GM23338 (cell line): ENCODE results near the gene RPTOR. TPM values are rescaled to one million over a fixed set of nuclear protein-coding genes. Genes with fewer than 3 reads are reported as not detected.
A peak's percentile ranks its signal among the peaks of the same experiment; 100 is the strongest.

Source experiments
- ATAC-seq: fragments of 200-7000 bp; cut with Tn5 transposase; 3 replicates; pipeline ENCODE4 v1.9.1; 2020
- DNase-seq: peaks from one replicate; pipeline ENCODE4 v3.0.0-alpha.2; 2015; ENCODE audit warnings: low spot score
- H2AFZ ChIP-seq: fragments of 200-600 bp; sonication (generic); 2 replicates; pipeline ENCODE4 v1.8.0; 2016; ENCODE audit warnings: antibody characterized with exemption, mild to moderate bottlenecking, moderate library complexity
- H3F3A ChIP-seq: fragments of 200-600 bp; sonication (generic); replicated peaks from 2 replicates; pipeline ENCODE4 v1.8.0; 2017; ENCODE audit warnings: antibody characterized with exemption, mixed run types, low read depth
- H3K27ac ChIP-seq: fragments of 200-600 bp; sonication (generic); 2 replicates; pipeline ENCODE4 v1.6.1; 2016; ENCODE audit warnings: low read depth
- H3K27me3 ChIP-seq: fragments of 200-600 bp; sonication (generic); 2 replicates; pipeline ENCODE4 v1.8.0; 2016; ENCODE audit warnings: mild to moderate bottlenecking, mixed run types, moderate library complexity; ENCODE audit not compliant: insufficient read depth
- H3K36me3 ChIP-seq: fragments of 200-600 bp; sonication (generic); 2 replicates; pipeline ENCODE4 v1.8.0; 2016; ENCODE audit warnings: mild to moderate bottlenecking; ENCODE audit not compliant: insufficient read depth
- H3K4me1 ChIP-seq: fragments of 200-600 bp; sonication (generic); 2 replicates; pipeline ENCODE4 v1.8.0; 2016; ENCODE audit warnings: mild to moderate bottlenecking, moderate library complexity; ENCODE audit not compliant: insufficient read depth
- H3K4me2 ChIP-seq: fragments of 200-600 bp; sonication (generic); 2 replicates; pipeline ENCODE4 v1.7.1; 2017; ENCODE audit warnings: mixed run types
- H3K4me3 ChIP-seq: fragments of 200-600 bp; sonication (generic); 2 replicates; pipeline ENCODE4 v1.6.1; 2016; ENCODE audit warnings: mixed run types
- H3K79me2 ChIP-seq: fragments of 200-600 bp; sonication (generic); replicated peaks from 2 replicates; pipeline ENCODE4 v1.8.0; 2017; ENCODE audit warnings: mild to moderate bottlenecking; ENCODE audit not compliant: insufficient read depth
- H3K9me2 ChIP-seq: fragments of 200-600 bp; sonication (generic); 2 replicates; pipeline ENCODE4 v1.8.0; 2017; ENCODE audit not compliant: insufficient read depth
- H4K20me1 ChIP-seq: fragments of 200-600 bp; sonication (generic); replicated peaks from 2 replicates; pipeline ENCODE4 v1.8.0; 2017; ENCODE audit warnings: mild to moderate bottlenecking; ENCODE audit not compliant: insufficient read depth
- H3K27ac Mint-ChIP-seq: 2 replicates; pipeline ENCODE4 v1.8.0; 2020; ENCODE audit warnings: inconsistent platforms, mild to moderate bottlenecking, moderate library complexity, mixed read lengths
- H3K27me3 Mint-ChIP-seq: 3 replicates; pipeline ENCODE4 v1.8.0; 2022; ENCODE audit warnings: low read depth, mild to moderate bottlenecking, moderate library complexity, mixed read lengths, inconsistent platforms; ENCODE audit not compliant: insufficient read depth, poor library complexity
- H3K36me3 Mint-ChIP-seq: 3 replicates; pipeline ENCODE4 v1.8.0; 2021; ENCODE audit warnings: low read depth, mild to moderate bottlenecking, inconsistent platforms, moderate library complexity, mixed read lengths
- H3K4me1 Mint-ChIP-seq: 3 replicates; pipeline ENCODE4 v1.8.0; 2020; ENCODE audit warnings: mild to moderate bottlenecking, inconsistent platforms, mixed read lengths
- H3K4me3 Mint-ChIP-seq: 3 replicates; pipeline ENCODE4 v1.8.0; 2021; ENCODE audit warnings: moderate library complexity, mild to moderate bottlenecking, inconsistent platforms, mixed read lengths
- H3K9me3 Mint-ChIP-seq: 3 replicates; pipeline ENCODE4 v1.8.0; 2020; ENCODE audit warnings: moderate library complexity, mild to moderate bottlenecking, inconsistent platforms, mixed read lengths
- CREB1 ChIP-seq: fragments of 250-450 bp; sonication (Bioruptor Pico); IDR thresholded peaks from 2 replicates; pipeline ENCODE4 v1.5.0; 2020; ENCODE audit warnings: low read depth, mild to moderate bottlenecking, moderate library complexity
- CTCF ChIP-seq, 2 experiments: fragments of 200-600 bp in 1 of 2; sonication (generic) in 1 of 2; conservative IDR thresholded peaks; 2 replicates each; pipeline versions ENCODE4 v1.5.1 to v1.6.1; 2016 to 2017; ENCODE audit warnings: antibody characterized with exemption in 2 of 2, low read depth in 2 of 2, mild to moderate bottlenecking in 2 of 2, moderate library complexity in 1 of 2
- EZH2 ChIP-seq: fragments of 200-600 bp; sonication (generic); IDR thresholded peaks from one replicate; pipeline ENCODE4 v1.8.0; 2017; ENCODE audit warnings: antibody characterized with exemption, mild to moderate bottlenecking, low read depth; ENCODE audit not compliant: unreplicated experiment
- EZH2phosphoT487 ChIP-seq: fragments of 200-600 bp; sonication (generic); IDR thresholded peaks from one replicate; pipeline ENCODE4 v1.8.1; 2018; ENCODE audit warnings: antibody characterized with exemption; ENCODE audit not compliant: unreplicated experiment
- JUNB ChIP-seq: IDR thresholded peaks from one replicate; pipeline ENCODE4 v1.6.1; 2016; ENCODE audit warnings: antibody characterized with exemption; ENCODE audit not compliant: unreplicated experiment
- POLR2AphosphoS5 ChIP-seq: IDR thresholded peaks from 2 replicates; pipeline ENCODE4 v1.6.1; 2016; ENCODE audit warnings: antibody characterized with exemption, low read depth
- REST ChIP-seq: IDR thresholded peaks from one replicate; pipeline ENCODE4 v1.6.1; 2018; ENCODE audit warnings: antibody characterized with exemption; ENCODE audit not compliant: unreplicated experiment
- STAT1 ChIP-seq: IDR thresholded peaks from one replicate; pipeline ENCODE4 v1.6.1; 2016; ENCODE audit warnings: antibody characterized with exemption; ENCODE audit not compliant: unreplicated experiment
- ZNF114 ChIP-seq: fragments of 250-450 bp; sonication (Bioruptor Pico); IDR thresholded peaks from 2 replicates; pipeline ENCODE4 v1.5.0; 2020; ENCODE audit warnings: mild to moderate bottlenecking, moderate library complexity
- polyA plus RNA-seq: library from polyadenylated mRNA; unstranded; fragments of >200 nt; fragmentation: Nextera tagmentation; extraction: Ambion mirVana; gene quantifications from 2 replicates; pipeline ENCODE4 v1.2.1, GENCODE V29; 2016
- total RNA-seq: library from RNA; depleted of rRNA; stranded (reverse); fragments of >200 nt; shearing (Covaris generic); gene quantifications from 2 replicates; pipeline ENCODE4 v1.2.3, GENCODE V29; 2014
- TF ChIP-seq, protein P1 (sequence below): IDR thresholded peaks from 2 replicates; pipeline ENCODE4 v1.6.1; 2016; ENCODE audit warnings: antibody characterized with exemption

The RPTOR gene
- total and polyA plus RNA-seq, 2 experiments from 2014 or later, result 9.5 to 38.0 TPM

DNA sequence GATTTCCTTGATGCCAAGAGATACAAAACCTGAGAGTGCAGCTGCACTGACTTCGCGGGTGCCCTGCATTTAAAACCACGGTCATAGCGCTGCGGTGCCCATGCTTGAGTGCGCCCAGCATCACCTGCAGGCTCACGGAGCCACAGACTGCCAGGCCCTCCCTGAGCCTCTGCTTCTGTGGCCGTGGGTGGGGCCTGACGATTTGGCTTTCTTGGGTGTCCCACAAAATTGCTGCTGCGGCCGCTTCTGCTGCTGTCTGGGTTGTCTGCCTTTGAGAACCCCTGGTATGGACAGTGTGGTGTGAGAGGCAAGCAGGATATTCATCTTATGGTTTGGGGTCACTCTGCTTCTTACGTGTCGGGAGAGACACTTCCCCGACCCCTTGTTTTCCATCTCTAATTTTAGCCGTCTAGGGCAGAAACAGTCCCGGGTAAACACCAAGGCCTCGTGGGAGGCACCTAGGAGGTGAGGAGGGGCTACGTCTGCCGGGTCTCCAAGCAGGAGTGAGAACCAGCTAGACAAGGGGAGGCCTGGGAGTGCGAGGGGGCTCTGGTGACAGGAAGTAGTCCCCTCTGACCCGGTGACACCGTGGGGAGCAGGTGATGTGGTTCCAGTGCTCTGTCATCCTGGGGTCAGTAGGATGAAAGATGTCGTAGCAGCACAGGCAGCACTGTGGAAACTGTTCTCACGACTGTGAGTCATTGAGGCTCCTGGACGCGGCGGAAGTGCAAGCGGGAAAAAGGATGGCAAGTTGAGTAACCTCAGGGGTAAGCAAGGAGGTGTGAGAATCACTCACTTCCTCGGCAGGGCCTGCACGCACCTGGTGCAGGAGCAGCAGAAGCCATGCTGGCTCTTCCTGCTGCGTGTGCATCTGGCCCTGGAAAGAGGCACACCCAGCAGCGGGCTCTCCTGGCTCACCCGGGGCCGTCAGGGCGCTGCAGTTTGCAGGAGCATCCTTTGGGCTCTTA, 176.3 kb downstream of the RPTOR start:
- Histone ChIP-seq H3K36me3 (no peaks in the 10 kb centered on the region), H3K4me3 (no peak overlapping the region), H2AFZ (no peak overlapping the region), H3K79me2 (peaks cover 79% of the 10 kb centered on the region), H3K27me3 (no peaks in the 10 kb centered on the region), H3K4me2 (no peak overlapping the region), H3K27ac (no peak overlapping the region), H3F3A (no peaks in the 10 kb centered on the region), H4K20me1 (0 out of 2 replicates have a peak, but pooled peaks cover 4% of the 10 kb centered on the region), H3K4me1 (no peaks in the 10 kb centered on the region), H3K9me2 (no peaks in the 10 kb centered on the region)
- no peak overlapping the region for H3K27ac Mint-ChIP-seq
- no peak overlapping the region for H3K4me3 Mint-ChIP-seq
- peaks cover 42% of the 10 kb centered on the region for H3K4me1 Mint-ChIP-seq
- DNase-seq (no peak), ATAC-seq (peak; percentile 23; the same call in 2 of the 3 replicates)
- H3K36me3 Mint-ChIP-seq, result no peaks in the 10 kb centered on the region
- peaks cover 15% of the 10 kb centered on the region for H3K27me3 Mint-ChIP-seq
- H3K9me3 Mint-ChIP-seq, result no peaks in the 10 kb centered on the region
- no peak for TF ChIP-seq STAT1
- TF ChIP-seq, protein P1, sequence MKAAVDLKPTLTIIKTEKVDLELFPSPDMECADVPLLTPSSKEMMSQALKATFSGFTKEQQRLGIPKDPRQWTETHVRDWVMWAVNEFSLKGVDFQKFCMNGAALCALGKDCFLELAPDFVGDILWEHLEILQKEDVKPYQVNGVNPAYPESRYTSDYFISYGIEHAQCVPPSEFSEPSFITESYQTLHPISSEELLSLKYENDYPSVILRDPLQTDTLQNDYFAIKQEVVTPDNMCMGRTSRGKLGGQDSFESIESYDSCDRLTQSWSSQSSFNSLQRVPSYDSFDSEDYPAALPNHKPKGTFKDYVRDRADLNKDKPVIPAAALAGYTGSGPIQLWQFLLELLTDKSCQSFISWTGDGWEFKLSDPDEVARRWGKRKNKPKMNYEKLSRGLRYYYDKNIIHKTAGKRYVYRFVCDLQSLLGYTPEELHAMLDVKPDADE, result no peak

DNA sequence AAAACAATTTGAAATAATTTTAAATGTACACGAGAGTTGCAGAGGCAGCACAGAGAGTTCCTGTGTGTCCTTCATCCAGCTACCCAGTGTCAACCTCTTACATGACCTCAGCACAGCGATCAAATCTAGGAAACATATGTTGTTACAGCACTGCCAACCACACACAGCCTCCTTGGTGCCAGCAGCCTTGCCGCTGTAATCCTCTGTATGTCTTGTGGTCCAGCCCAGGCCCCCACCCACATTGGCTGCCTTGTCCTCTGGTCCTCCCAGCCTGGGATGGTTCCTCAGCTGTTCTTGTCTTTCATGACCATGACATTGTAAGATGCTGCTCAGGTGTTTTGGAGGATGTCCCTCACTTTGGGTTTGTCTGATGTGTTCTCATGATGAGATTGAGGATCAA, 178.0 kb downstream of the RPTOR start:
- H3K4me2 ChIP-seq, result no peak overlapping the region
- H3K9me2 ChIP-seq, result no peaks in the 10 kb centered on the region
- no peak for DNase-seq
- peaks cover 4% of the 10 kb centered on the region; the same call in 1 of the 3 replicates for H3K36me3 Mint-ChIP-seq
- H3K27ac Mint-ChIP-seq, result no peak overlapping the region
- H4K20me1 ChIP-seq, result 0 out of 2 replicates have a peak, but pooled peaks cover 6% of the 10 kb centered on the region
- peaks cover 66% of the 10 kb centered on the region for H3K79me2 ChIP-seq
- no peaks in the 10 kb centered on the region for H3K36me3 ChIP-seq
- H3K9me3 Mint-ChIP-seq, result no peaks in the 10 kb centered on the region
- no peaks in the 10 kb centered on the region for H3K4me1 ChIP-seq
- peaks cover 28% of the 10 kb centered on the region for H3K4me1 Mint-ChIP-seq
- H2AFZ ChIP-seq, result no peak overlapping the region
- no peak for ATAC-seq
- no peak overlapping the region for H3K4me3 ChIP-seq
- peaks cover 18% of the 10 kb centered on the region for H3K27me3 Mint-ChIP-seq
- no peaks in the 10 kb centered on the region for H3F3A ChIP-seq
- no peaks in the 10 kb centered on the region for H3K27me3 ChIP-seq
- no peak overlapping the region for H3K4me3 Mint-ChIP-seq
- H3K27ac ChIP-seq, result no peak overlapping the region
- TF ChIP-seq EZH2phosphoT487 (no peak), EZH2 (no peak), CREB1 (no peak), CTCF (conservative IDR thresholded peaks at IDR 0.05; ENCODE audit: low read depth in 2 of 2) (no peak), REST (no peak), ZNF114 (CRISPR knock-in tag) (no peak), POLR2AphosphoS5 (no peak), JUNB (no peak)
